Mesothelial cell of epicardium (in vitro differentiated cells): Measurements from ENCODE around the gene SRRM1. TPM values are rescaled to one million over a fixed set of nuclear protein-coding genes. Genes with fewer than 3 reads are reported as not detected.
"Not testable (repeated sequence)": the region's sequence is repeated elsewhere in the genome, so short reads cannot be mapped to it uniquely, and the experiment has no call there.

Experiments
- DNase-seq, 2 experiments: peaks; one replicate each; pipeline ENCODE4 v3.0.0; 2021; ENCODE audit warnings: low spot score in 2 of 2; ENCODE audit not compliant: unreplicated experiment in 2 of 2
- H3K27ac Mint-ChIP-seq: 2 replicates; pipeline ENCODE4 v1.8.0; 2021; ENCODE audit warnings: mixed read lengths
- H3K27me3 Mint-ChIP-seq: 2 replicates; pipeline ENCODE4 v1.8.0; 2021; ENCODE audit warnings: low read depth, mixed read lengths
- H3K36me3 Mint-ChIP-seq: 2 replicates; pipeline ENCODE4 v1.8.0; 2021; ENCODE audit warnings: mixed read lengths
- H3K4me1 Mint-ChIP-seq: 2 replicates; pipeline ENCODE4 v1.8.0; 2021; ENCODE audit warnings: mixed read lengths
- H3K4me3 Mint-ChIP-seq: 2 replicates; pipeline ENCODE4 v1.8.0; 2021; ENCODE audit warnings: mild to moderate bottlenecking, moderate library complexity, mixed read lengths
- H3K9me3 Mint-ChIP-seq: 2 replicates; pipeline ENCODE4 v1.8.0; 2021; ENCODE audit warnings: mixed read lengths
- total RNA-seq: library from RNA; stranded (reverse); gene quantifications from 3 replicates; pipeline ENCODE4 v1.2.1, GENCODE V29; 2021
- TF ChIP-seq, protein P1 (sequence below): fragments of 200-600 bp; sonication (generic); IDR thresholded peaks from one replicate; pipeline ENCODE4 v1.5.0; 2021; ENCODE audit warnings: antibody characterized with exemption; ENCODE audit not compliant: unreplicated experiment

The SRRM1 gene
- total RNA-seq, 1 donor from 2014 or later, result 219 TPM

DNA sequence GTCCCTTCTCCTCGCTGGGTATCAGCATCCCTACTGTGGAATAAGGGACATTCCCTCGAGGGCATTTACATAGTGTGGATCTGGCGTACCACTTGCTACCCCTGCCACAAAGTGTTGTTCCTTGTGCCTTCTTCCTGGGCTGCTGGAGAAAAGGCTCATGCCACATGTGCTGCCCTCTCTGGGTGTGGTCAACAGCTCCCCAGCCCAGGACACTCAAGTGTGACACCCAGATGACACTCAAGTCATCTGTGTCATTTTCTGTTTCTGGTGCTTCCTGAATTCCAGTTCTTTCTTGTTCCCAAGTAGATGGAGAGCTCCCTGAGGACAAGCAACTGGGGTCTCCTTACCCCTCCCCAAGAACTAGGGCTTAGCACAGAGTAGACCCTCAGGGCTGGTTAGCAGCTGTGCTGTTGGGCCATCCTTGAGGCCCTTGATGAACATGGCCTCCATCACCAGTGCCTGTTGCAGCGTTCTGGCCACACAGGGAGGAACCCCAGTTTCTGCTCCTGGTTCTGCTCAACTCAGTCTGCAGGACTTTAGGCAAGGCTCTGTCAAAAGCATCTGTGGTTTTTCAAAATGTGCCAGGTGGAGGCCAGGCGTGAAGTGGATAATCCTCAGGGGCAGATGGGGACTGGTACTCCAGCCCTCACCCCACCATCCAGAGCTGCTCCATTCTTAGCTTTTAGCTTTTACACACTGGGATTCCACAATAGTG is 53.1 kb downstream of the SRRM1 start:
- H3K9me3 Mint-ChIP-seq, result peaks cover under 1% of the 10 kb centered on the region

DNA sequence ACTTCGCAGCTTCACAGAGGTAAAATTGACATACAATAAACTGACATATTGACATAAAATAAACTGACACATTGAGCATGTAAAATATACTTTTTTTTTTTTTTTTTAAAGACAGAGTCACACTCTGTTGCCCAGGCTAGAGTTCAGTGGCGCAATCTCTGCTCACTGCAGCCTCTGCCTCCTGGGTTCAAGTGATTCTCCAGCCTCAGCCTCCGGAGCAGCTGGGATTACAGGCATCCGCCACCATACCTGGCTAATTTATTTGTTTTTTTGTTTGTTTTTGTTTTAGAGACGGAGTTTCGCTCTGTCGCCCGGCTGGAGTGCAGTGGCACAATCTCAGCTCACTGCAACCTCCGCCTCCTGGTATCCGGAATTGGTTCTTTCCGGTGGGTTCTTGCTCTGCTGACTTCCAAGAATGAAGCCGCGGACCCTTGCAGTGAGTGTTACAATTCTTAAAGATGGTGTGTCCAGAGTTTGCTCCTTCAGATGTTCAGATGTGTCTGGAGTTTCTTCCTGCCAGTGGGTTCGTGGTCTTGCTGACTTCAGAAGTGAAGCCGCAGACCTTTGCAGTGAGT is 53.7 kb downstream of the SRRM1 start:
- Mint-ChIP-seq H3K27ac (no peak overlapping the region), H3K36me3 (no peaks in the 10 kb centered on the region), H3K4me1 (peaks cover 9% of the 10 kb centered on the region), H3K4me3 (no peak overlapping the region), H3K9me3 (no peaks in the 10 kb centered on the region), H3K27me3 (peaks cover 2% of the 10 kb centered on the region)
- TF ChIP-seq, protein P1, sequence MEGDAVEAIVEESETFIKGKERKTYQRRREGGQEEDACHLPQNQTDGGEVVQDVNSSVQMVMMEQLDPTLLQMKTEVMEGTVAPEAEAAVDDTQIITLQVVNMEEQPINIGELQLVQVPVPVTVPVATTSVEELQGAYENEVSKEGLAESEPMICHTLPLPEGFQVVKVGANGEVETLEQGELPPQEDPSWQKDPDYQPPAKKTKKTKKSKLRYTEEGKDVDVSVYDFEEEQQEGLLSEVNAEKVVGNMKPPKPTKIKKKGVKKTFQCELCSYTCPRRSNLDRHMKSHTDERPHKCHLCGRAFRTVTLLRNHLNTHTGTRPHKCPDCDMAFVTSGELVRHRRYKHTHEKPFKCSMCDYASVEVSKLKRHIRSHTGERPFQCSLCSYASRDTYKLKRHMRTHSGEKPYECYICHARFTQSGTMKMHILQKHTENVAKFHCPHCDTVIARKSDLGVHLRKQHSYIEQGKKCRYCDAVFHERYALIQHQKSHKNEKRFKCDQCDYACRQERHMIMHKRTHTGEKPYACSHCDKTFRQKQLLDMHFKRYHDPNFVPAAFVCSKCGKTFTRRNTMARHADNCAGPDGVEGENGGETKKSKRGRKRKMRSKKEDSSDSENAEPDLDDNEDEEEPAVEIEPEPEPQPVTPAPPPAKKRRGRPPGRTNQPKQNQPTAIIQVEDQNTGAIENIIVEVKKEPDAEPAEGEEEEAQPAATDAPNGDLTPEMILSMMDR, result no peak
- DNase-seq, result no peak

More for the DNA sequence above, 53.1 kb downstream of the SRRM1 start:
- Mint-ChIP-seq H3K4me1 (peaks cover 9% of the 10 kb centered on the region), H3K36me3 (no peaks in the 10 kb centered on the region), H3K4me3 (no peak overlapping the region), H3K27ac (no peak overlapping the region), H3K27me3 (peaks cover 2% of the 10 kb centered on the region)
- DNase-seq, result no peak
- TF ChIP-seq, protein P1, result no peak

DNA sequence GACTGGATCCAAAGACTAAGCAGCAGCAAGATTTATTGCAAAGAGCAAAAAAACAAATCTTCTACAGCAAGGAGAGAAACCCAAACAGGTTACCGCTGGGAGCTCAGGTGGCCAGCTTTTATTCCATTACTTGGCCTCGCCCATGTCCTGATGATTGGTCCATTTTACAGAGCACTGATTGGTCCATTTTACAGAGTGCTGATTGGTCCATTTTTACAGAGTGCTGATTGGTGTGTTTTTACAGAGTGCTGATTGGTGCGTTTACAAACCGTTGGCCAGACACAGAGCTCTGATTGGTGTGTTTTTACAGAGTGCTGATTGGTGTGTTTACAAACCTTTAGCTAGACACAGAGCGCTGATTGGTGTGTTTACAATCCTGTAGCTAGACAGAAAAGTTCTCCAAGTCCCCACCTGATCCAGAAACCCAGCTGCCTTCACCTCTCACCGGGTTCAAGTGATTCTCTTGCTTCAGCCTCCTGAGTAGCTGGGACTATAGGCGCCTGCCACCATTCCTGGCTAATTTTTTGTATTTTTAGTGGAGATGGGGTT is 54.4 kb downstream of the SRRM1 start:
- H3K4me3 Mint-ChIP-seq, H3K9me3 Mint-ChIP-seq, DNase-seq, H3K36me3 Mint-ChIP-seq, H3K27ac Mint-ChIP-seq, H3K27me3 Mint-ChIP-seq, H3K4me1 Mint-ChIP-seq: not testable (repeated sequence)

DNA sequence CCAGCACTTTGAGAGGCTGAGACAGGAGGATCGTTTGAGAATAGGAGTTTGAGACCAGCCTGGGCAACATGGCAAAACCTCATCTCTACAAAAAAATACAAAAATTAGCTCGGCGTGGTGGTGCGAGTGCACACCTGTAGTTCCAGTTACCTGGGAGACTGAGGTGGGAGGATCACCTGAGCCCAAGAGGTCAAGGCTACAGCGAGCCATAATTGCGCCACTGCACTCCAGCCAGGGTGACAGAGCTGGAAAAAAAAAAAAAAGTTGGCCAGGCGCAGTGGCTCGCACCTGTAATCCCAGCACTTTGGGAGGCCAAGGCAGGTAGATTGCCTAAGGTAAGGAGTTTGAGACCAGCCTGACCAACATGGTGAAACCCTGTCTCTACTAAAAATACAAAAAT is 55.2 kb downstream of the SRRM1 start:
- H3K4me1 Mint-ChIP-seq, DNase-seq, H3K4me3 Mint-ChIP-seq, H3K27ac Mint-ChIP-seq, H3K9me3 Mint-ChIP-seq, H3K36me3 Mint-ChIP-seq, H3K27me3 Mint-ChIP-seq: not testable (repeated sequence)

DNA sequence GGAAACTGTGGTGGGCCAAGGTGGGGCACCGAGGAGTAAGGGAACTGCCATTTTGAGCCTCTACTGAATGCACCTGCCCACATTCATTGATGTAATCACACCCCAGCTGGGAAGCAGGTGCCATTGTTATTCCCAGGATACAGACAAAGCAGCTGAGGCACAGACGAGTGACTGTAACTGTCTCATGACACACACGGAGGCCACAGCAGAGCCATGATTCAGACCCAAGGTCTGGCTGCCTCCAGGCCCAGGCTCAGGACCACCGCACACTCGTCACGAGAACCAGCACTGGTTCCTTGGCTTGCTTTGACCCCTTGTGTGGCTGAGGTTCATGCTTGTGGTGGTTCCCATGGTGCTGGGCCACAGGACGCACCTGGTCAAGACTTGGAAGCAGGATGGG is 56.5 kb downstream of the SRRM1 start:
- peaks cover 2% of the 10 kb centered on the region for H3K4me1 Mint-ChIP-seq
- no peak overlapping the region for H3K4me3 Mint-ChIP-seq
- no peak for DNase-seq
- no peaks in the 10 kb centered on the region for H3K9me3 Mint-ChIP-seq
- H3K36me3 Mint-ChIP-seq, result no peaks in the 10 kb centered on the region
- H3K27ac Mint-ChIP-seq, result no peak overlapping the region
- peaks cover 2% of the 10 kb centered on the region for H3K27me3 Mint-ChIP-seq
- TF ChIP-seq, protein P1, result no peak

DNA sequence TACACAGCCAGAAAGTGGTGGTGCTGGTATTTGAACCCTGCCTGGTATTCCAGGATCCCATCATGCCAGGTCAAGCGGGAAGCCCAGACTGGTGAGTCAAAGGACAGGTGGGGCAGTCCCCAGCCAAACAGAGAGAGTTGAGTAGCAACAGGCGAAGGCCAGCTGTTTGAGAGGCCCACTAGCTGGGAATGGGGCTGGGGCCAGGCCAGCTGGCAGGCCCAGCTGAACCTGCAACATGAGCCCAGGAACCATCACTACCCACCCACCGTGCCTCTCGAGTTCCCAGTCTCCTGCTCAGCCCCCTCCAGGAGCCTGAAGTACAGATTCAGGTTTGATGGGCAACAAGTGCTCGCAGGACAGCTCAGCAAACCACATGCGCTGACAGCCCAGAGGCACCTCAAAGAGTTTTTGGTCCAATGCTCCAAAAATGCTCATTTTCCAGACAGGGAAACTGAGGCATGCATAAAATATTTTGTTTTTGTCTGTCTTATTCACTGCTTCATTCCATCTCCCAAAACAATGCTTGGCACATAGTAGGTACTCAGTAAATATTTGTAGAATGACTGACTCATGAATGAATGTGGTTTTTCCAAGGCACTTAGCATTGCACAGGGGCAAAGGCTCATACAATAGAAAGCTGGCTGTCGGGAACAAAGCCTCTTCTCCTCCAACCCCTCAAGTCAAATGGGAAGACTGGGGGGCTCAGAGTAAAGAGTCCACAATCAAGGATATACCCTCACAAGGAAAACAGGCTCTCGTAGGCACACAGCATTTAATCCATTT is 59.6 kb downstream of the SRRM1 start:
- H3K4me3 Mint-ChIP-seq, result no peak overlapping the region
- peaks cover 15% of the 10 kb centered on the region for H3K4me1 Mint-ChIP-seq
- H3K27me3 Mint-ChIP-seq, result no peaks in the 10 kb centered on the region
- H3K9me3 Mint-ChIP-seq, result no peaks in the 10 kb centered on the region
- H3K27ac Mint-ChIP-seq, result no peak overlapping the region
- TF ChIP-seq, protein P1, result no peak
- H3K36me3 Mint-ChIP-seq, result no peaks in the 10 kb centered on the region
- no peak for DNase-seq
